HepG2 (cell line): ENCODE measurements around the gene EMILIN3. TPM values are rescaled to one million over a fixed set of nuclear protein-coding genes. Genes with fewer than 3 reads are reported as not detected.

Source experiments
- CCDC6 ChIP-seq: sonication (generic); formaldehyde crosslinking; IDR thresholded peaks from 2 replicates; pipeline ENCODE4 v1.8.1; 2022; ENCODE audit warnings: mild to moderate bottlenecking, missing genetic modification reagents, moderate library complexity
- MEF2D ChIP-seq: sonication (generic); formaldehyde crosslinking; IDR thresholded peaks from 2 replicates; pipeline ENCODE4 v1.5.1; 2020; ENCODE audit warnings: mild to moderate bottlenecking, missing genetic modification reagents
- SSRP1 ChIP-seq: IDR thresholded peaks from 2 replicates; pipeline ENCODE4 v1.6.1; 2016; ENCODE audit warnings: control low read depth
- WIZ ChIP-seq: sonication (generic); formaldehyde crosslinking; IDR thresholded peaks from 2 replicates; pipeline ENCODE4 v1.5.1; 2020; ENCODE audit warnings: mild to moderate bottlenecking, missing genetic modification reagents
- ZNF530 ChIP-seq: sonication (generic); formaldehyde crosslinking; IDR thresholded peaks from 2 replicates; pipeline ENCODE4 v1.5.0; 2020; ENCODE audit warnings: low read depth, mild to moderate bottlenecking, missing genetic modification reagents
- ZNF615 ChIP-seq: sonication (generic); formaldehyde crosslinking; IDR thresholded peaks from 2 replicates; pipeline ENCODE4 v1.5.0; 2020; ENCODE audit warnings: mild to moderate bottlenecking, missing genetic modification reagents, borderline replicate concordance
- ZNF629 ChIP-seq: sonication (generic); formaldehyde crosslinking; conservative IDR thresholded peaks from 2 replicates; pipeline ENCODE4 v1.5.0; 2020; ENCODE audit warnings: missing genetic modification reagents
- polyA plus RNA-seq, 8 experiments: library from polyadenylated mRNA; depleted of rRNA in 3 of 8; stranded (reverse) in 7 of 8; unstranded in 1 of 8; fragments of >200 nt; fragmentation: Illumina TruSeq in 4 of 8; extraction: Trizol in 4 of 8; gene quantifications; 2 replicates each; pipeline versions ENCODE4 v1.2.1 to v1.2.3, GENCODE V29; 2011 to 2016; ENCODE audit warnings: low read depth in 4 of 8, missing spikeins in 1 of 8, mixed read lengths in 1 of 8; ENCODE audit not compliant: insufficient read depth in 1 of 8
- total RNA-seq, 5 experiments: library from RNA; depleted of rRNA; stranded (reverse); fragments of >200 nt; fragmentation: Illumina TruSeq; extraction: Trizol; gene quantifications; 2 replicates each; pipeline ENCODE4 v1.2.3, GENCODE V29; 2016; ENCODE audit warnings: low read depth in 1 of 5
- TF ChIP-seq, protein P1 (sequence below): sonication (generic); formaldehyde crosslinking; IDR thresholded peaks from 2 replicates; pipeline ENCODE4 v1.4.0; 2020; ENCODE audit warnings: missing genetic modification reagents
- TF ChIP-seq, protein P2 (sequence below): sonication (generic); formaldehyde crosslinking; IDR thresholded peaks from 2 replicates; pipeline ENCODE4 v1.5.0; 2020; ENCODE audit warnings: missing genetic modification reagents
- TF ChIP-seq, protein P3 (sequence below): sonication (generic); formaldehyde crosslinking; IDR thresholded peaks from 2 replicates; pipeline ENCODE4 v1.5.1; 2020; ENCODE audit warnings: mild to moderate bottlenecking, moderate library complexity, missing genetic modification reagents

Gene EMILIN3
- total and polyA plus RNA-seq, 2 of the 13 experiments (the other 11 are each of a cell fraction or from before 2014, with no cell fraction given): 0.25 to 0.29 TPM

DNA sequence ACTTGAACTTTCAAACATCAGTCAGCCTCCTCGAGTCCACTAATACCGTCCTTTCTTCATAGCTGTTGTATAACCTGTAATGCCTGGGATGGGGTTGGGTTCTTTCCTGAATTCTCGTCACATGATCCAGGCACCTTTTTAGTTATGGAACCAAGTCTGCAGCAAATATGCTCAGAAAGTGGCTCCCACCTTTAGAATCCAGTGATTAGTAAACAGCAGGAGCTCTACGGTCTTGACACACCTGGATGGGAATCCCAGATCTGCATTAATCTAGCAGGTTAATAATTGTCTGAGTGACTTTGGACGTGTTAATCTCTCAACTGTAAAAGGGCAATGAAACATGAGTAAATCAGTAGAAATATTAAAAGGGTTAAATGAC is 48.4 kb downstream of the EMILIN3 start (continued):
- TF ChIP-seq, protein P1, sequence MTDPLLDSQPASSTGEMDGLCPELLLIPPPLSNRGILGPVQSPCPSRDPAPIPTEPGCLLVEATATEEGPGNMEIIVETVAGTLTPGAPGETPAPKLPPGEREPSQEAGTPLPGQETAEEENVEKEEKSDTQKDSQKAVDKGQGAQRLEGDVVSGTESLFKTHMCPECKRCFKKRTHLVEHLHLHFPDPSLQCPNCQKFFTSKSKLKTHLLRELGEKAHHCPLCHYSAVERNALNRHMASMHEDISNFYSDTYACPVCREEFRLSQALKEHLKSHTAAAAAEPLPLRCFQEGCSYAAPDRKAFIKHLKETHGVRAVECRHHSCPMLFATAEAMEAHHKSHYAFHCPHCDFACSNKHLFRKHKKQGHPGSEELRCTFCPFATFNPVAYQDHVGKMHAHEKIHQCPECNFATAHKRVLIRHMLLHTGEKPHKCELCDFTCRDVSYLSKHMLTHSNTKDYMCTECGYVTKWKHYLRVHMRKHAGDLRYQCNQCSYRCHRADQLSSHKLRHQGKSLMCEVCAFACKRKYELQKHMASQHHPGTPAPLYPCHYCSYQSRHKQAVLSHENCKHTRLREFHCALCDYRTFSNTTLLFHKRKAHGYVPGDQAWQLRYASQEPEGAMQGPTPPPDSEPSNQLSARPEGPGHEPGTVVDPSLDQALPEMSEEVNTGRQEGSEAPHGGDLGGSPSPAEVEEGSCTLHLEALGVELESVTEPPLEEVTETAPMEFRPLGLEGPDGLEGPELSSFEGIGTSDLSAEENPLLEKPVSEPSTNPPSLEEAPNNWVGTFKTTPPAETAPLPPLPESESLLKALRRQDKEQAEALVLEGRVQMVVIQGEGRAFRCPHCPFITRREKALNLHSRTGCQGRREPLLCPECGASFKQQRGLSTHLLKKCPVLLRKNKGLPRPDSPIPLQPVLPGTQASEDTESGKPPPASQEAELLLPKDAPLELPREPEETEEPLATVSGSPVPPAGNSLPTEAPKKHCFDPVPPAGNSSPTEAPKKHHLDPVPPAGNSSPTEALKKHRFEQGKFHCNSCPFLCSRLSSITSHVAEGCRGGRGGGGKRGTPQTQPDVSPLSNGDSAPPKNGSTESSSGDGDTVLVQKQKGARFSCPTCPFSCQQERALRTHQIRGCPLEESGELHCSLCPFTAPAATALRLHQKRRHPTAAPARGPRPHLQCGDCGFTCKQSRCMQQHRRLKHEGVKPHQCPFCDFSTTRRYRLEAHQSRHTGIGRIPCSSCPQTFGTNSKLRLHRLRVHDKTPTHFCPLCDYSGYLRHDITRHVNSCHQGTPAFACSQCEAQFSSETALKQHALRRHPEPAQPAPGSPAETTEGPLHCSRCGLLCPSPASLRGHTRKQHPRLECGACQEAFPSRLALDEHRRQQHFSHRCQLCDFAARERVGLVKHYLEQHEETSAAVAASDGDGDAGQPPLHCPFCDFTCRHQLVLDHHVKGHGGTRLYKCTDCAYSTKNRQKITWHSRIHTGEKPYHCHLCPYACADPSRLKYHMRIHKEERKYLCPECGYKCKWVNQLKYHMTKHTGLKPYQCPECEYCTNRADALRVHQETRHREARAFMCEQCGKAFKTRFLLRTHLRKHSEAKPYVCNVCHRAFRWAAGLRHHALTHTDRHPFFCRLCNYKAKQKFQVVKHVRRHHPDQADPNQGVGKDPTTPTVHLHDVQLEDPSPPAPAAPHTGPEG (CRISPR knock-in tag): 0 out of 2 replicates have a peak, but pooled peaks have one; percentile 23
- TF ChIP-seq, protein P2, sequence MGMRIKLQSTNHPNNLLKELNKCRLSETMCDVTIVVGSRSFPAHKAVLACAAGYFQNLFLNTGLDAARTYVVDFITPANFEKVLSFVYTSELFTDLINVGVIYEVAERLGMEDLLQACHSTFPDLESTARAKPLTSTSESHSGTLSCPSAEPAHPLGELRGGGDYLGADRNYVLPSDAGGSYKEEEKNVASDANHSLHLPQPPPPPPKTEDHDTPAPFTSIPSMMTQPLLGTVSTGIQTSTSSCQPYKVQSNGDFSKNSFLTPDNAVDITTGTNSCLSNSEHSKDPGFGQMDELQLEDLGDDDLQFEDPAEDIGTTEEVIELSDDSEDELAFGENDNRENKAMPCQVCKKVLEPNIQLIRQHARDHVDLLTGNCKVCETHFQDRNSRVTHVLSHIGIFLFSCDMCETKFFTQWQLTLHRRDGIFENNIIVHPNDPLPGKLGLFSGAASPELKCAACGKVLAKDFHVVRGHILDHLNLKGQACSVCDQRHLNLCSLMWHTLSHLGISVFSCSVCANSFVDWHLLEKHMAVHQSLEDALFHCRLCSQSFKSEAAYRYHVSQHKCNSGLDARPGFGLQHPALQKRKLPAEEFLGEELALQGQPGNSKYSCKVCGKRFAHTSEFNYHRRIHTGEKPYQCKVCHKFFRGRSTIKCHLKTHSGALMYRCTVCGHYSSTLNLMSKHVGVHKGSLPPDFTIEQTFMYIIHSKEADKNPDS (CRISPR knock-in tag): peak; percentile 30; the same call in 1 of the 2 replicates
- no peak for TF ChIP-seq ZNF530
- 0 out of 2 replicates have a peak, but pooled peaks have one; percentile 50 for TF ChIP-seq CCDC6 (CRISPR knock-in tag)
- TF ChIP-seq, protein P3, sequence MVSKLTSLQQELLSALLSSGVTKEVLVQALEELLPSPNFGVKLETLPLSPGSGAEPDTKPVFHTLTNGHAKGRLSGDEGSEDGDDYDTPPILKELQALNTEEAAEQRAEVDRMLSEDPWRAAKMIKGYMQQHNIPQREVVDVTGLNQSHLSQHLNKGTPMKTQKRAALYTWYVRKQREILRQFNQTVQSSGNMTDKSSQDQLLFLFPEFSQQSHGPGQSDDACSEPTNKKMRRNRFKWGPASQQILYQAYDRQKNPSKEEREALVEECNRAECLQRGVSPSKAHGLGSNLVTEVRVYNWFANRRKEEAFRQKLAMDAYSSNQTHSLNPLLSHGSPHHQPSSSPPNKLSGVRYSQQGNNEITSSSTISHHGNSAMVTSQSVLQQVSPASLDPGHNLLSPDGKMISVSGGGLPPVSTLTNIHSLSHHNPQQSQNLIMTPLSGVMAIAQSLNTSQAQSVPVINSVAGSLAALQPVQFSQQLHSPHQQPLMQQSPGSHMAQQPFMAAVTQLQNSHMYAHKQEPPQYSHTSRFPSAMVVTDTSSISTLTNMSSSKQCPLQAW (CRISPR knock-in tag): no peak
- no peak for TF ChIP-seq SSRP1 (CRISPR knock-in tag)
- peak; percentile 56; the same call in 1 of the 2 replicates for TF ChIP-seq ZNF615 (CRISPR knock-in tag)
- no peak for TF ChIP-seq MEF2D (CRISPR knock-in tag)
- TF ChIP-seq WIZ (CRISPR knock-in tag): peak; percentile 0; the same call in 1 of the 2 replicates
- no peak for TF ChIP-seq ZNF629 (CRISPR knock-in tag)
